Measurements from ENCODE around the gene TAAR2. TPM values are rescaled to one million over a fixed set of nuclear protein-coding genes. Genes with fewer than 3 reads are reported as not detected.

The TAAR2 gene
- total RNA-seq, 1 donor from 2014 or later = not detected

GRCh38 chr6:132651062-132651461 is 27.0 kb upstream of the TAAR2 start:
- no peak overlapping the region for H3K27ac Mint-ChIP-seq
- no peak overlapping the region for H3K4me3 Mint-ChIP-seq
- H3K4me2 ChIP-seq = no peak overlapping the region

DNA sequence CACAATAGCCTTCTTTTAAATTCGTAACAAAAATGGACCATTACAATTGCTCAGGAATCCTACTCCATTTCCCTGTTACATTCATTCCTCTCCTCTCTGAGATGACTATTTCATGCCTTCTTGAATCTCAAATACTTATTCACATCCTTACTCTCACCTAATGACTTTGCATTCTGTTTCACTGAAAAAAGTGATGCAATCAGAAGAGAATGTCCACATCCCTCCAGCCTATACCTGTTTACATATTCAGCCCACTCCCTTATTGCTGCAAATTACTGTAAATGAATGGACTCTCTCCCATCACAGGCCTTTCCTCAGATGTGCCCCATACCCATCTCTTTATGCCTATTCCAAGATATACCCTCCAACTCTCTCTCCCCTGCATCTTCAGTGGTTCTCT is 26.4 kb upstream of the TAAR2 start:
- Mint-ChIP-seq H3K36me3 (no peaks in the 10 kb centered on the region), H3K9me3 (no peaks in the 10 kb centered on the region), H3K4me3 (no peak overlapping the region), H3K4me1 (no peaks in the 10 kb centered on the region), H3K27me3 (ENCODE audit: insufficient read depth, low read depth) (no peaks in the 10 kb centered on the region), H3K27ac (no peak overlapping the region)
- Histone ChIP-seq H3K36me3 (no peaks in the 10 kb centered on the region), H4K20me1 (ENCODE audit: low read depth) (no peaks in the 10 kb centered on the region), H3K79me2 (ENCODE audit: low read depth) (no peaks in the 10 kb centered on the region), H3K27me3 (no peaks in the 10 kb centered on the region), H3K27ac (no peak overlapping the region), H2AFZ (replicated peaks) (no peak overlapping the region), H3K4me2 (no peak overlapping the region), H3F3A (ENCODE audit: low read depth) (no peaks in the 10 kb centered on the region), H3K9me3 (ENCODE audit: low read depth) (no peaks in the 10 kb centered on the region), H3K4me1 (no peaks in the 10 kb centered on the region), H3K9ac (no peak overlapping the region), H3K4me3 (no peak overlapping the region)
- no peak for DNase-seq (ENCODE audit: low spot score)
- no peak for TF ChIP-seq EZH2phosphoT487 (IDR thresholded peaks at IDR 0.05)
- TF ChIP-seq, protein P1, sequence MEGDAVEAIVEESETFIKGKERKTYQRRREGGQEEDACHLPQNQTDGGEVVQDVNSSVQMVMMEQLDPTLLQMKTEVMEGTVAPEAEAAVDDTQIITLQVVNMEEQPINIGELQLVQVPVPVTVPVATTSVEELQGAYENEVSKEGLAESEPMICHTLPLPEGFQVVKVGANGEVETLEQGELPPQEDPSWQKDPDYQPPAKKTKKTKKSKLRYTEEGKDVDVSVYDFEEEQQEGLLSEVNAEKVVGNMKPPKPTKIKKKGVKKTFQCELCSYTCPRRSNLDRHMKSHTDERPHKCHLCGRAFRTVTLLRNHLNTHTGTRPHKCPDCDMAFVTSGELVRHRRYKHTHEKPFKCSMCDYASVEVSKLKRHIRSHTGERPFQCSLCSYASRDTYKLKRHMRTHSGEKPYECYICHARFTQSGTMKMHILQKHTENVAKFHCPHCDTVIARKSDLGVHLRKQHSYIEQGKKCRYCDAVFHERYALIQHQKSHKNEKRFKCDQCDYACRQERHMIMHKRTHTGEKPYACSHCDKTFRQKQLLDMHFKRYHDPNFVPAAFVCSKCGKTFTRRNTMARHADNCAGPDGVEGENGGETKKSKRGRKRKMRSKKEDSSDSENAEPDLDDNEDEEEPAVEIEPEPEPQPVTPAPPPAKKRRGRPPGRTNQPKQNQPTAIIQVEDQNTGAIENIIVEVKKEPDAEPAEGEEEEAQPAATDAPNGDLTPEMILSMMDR (IDR thresholded peaks at IDR 0.05) = no peak
- no peak for TF ChIP-seq EZH2 (IDR thresholded peaks at IDR 0.05)

More at GRCh38 chr6:132651062-132651461, 27.0 kb upstream of the TAAR2 start:
- no peaks in the 10 kb centered on the region for H3K4me1 ChIP-seq
- no peaks in the 10 kb centered on the region for H3K36me3 ChIP-seq
- Mint-ChIP-seq H3K36me3 (no peaks in the 10 kb centered on the region), H3K4me1 (no peaks in the 10 kb centered on the region), H3K9me3 (no peaks in the 10 kb centered on the region), H3K27me3 (ENCODE audit: insufficient read depth, low read depth) (no peaks in the 10 kb centered on the region)
- H3K79me2 ChIP-seq (ENCODE audit: low read depth) = no peaks in the 10 kb centered on the region
- no peak overlapping the region for H3K9ac ChIP-seq
- no peaks in the 10 kb centered on the region for H4K20me1 ChIP-seq (ENCODE audit: low read depth)
- no peaks in the 10 kb centered on the region for H3K27me3 ChIP-seq
- no peak for DNase-seq (ENCODE audit: low spot score)
- TF ChIP-seq EZH2phosphoT487 (IDR thresholded peaks at IDR 0.05) (no peak), EZH2 (IDR thresholded peaks at IDR 0.05) (no peak)
- TF ChIP-seq, protein P1 (IDR thresholded peaks at IDR 0.05) = no peak
- no peak overlapping the region for H3K4me3 ChIP-seq
- no peaks in the 10 kb centered on the region for H3F3A ChIP-seq (ENCODE audit: low read depth)
- H3K9me3 ChIP-seq (ENCODE audit: low read depth) = no peaks in the 10 kb centered on the region
- no peak overlapping the region for H3K27ac ChIP-seq
- H2AFZ ChIP-seq (replicated peaks) = no peak overlapping the region

- Mint-ChIP-seq H3K4me3 (no peak overlapping the region), H3K36me3 (no peaks in the 10 kb centered on the region), H3K27ac (no peak overlapping the region), H3K4me1 (no peaks in the 10 kb centered on the region), H3K27me3 (ENCODE audit: insufficient read depth, low read depth) (no peaks in the 10 kb centered on the region), H3K9me3 (no peaks in the 10 kb centered on the region)
- Histone ChIP-seq H3K9me3 (ENCODE audit: low read depth) (no peaks in the 10 kb centered on the region), H3K4me1 (no peaks in the 10 kb centered on the region), H3F3A (ENCODE audit: low read depth) (no peaks in the 10 kb centered on the region), H3K27me3 (no peaks in the 10 kb centered on the region), H3K36me3 (no peaks in the 10 kb centered on the region), H3K9ac (no peak overlapping the region), H3K4me2 (no peak overlapping the region), H3K27ac (no peak overlapping the region), H2AFZ (replicated peaks) (no peak overlapping the region), H4K20me1 (ENCODE audit: low read depth) (no peaks in the 10 kb centered on the region), H3K79me2 (ENCODE audit: low read depth) (no peaks in the 10 kb centered on the region), H3K4me3 (no peak overlapping the region)
- TF ChIP-seq EZH2 (IDR thresholded peaks at IDR 0.05) = no peak
- TF ChIP-seq, protein P1 (IDR thresholded peaks at IDR 0.05) = no peak
- no peak for TF ChIP-seq EZH2phosphoT487 (IDR thresholded peaks at IDR 0.05)
- DNase-seq (ENCODE audit: low spot score) = no peak
Observed at GRCh38 chr6:132648828-132649227, 24.8 kb upstream of the TAAR2 start.
